SH-SY5Y (cell line): ENCODE measurements around the gene ILDR2.

Experiments
- GATA2 ChIP-seq: IDR thresholded peaks from 2 replicates; pipeline ENCODE4 v1.6.1; 2011; ENCODE audit warnings: mild to moderate bottlenecking, low read depth, low read length
- GATA3 ChIP-seq: IDR thresholded peaks from 2 replicates; pipeline ENCODE4 v1.6.1; 2011; ENCODE audit warnings: low read depth, mild to moderate bottlenecking, low read length, moderate library complexity

- no peak for TF ChIP-seq GATA3
- TF ChIP-seq GATA2: no peak
These were observed 98.9 kb downstream of the ILDR2 start for GRCh38 chr1:166876540-166876838.
